Ovary (tissue), 9 donors: ENCODE data around the gene SLC5A6. TPM values are rescaled to one million over a fixed set of nuclear protein-coding genes. Genes with fewer than 3 reads are reported as not detected.

Source experiments
- DNase-seq, 5 donors: peaks; one replicate each; pipeline ENCODE4 v3.0.0-alpha.2; 2019 to 2020
- H3K27ac ChIP-seq, 2 donors: fragments of 200-600 bp; one replicate each; pipeline versions ENCODE4 v1.5.1 to v1.8.0; 2019 to 2022
- H3K27me3 ChIP-seq: fragments of 200-600 bp; one replicate; pipeline ENCODE4 v1.8.0; 2022
- H3K36me3 ChIP-seq: fragments of 200-600 bp; sonication (generic); one replicate; pipeline ENCODE4 v1.5.1; 2019
- H3K4me1 ChIP-seq: one replicate; pipeline ENCODE4 v1.8.1; 2013; ENCODE audit warnings: mild to moderate bottlenecking, moderate library complexity; ENCODE audit not compliant: insufficient read depth
- H3K4me3 ChIP-seq: fragments of 200-600 bp; sonication (generic); one replicate; pipeline ENCODE4 v1.5.1; 2017
- H3K9me3 ChIP-seq, 2 donors: fragments of 200-600 bp in 1 of 2; sonication (generic) in 1 of 2; one replicate each; pipeline versions ENCODE4 v1.5.1 to v1.8.1; 2013 to 2019; ENCODE audit warnings: mild to moderate bottlenecking in 1 of 2, moderate library complexity in 1 of 2
- CTCF ChIP-seq, 3 donors: fragments of 450-650 bp in 2 of 3; fragments of 200-600 bp in 1 of 3; IDR thresholded peaks; one replicate each; pipeline versions ENCODE4 v1.5.1 to v1.8.0; 2016 to 2022; ENCODE audit warnings: antibody characterized with exemption in 3 of 3, mild to moderate bottlenecking in 1 of 3
- EP300 ChIP-seq: sonication (generic); formaldehyde crosslinking; IDR thresholded peaks from one replicate; pipeline ENCODE4 v1.6.1; 2017; ENCODE audit warnings: antibody characterized with exemption
- POLR2A ChIP-seq: fragments of 450-650 bp; IDR thresholded peaks from one replicate; pipeline ENCODE4 v1.6.1; 2017; ENCODE audit warnings: antibody characterized with exemption, mild to moderate bottlenecking, moderate library complexity
- whole genome bisulfite sequencing, 3 donors: extraction: QIAGEN DNeasy Blood & Tissue Kit in 1 of 3; methylation state at CpG; one replicate each; pipeline versions ENCODE4 v1.1.5 to v1.1.7; 2013 to 2017; 5-methylcytosine and 5-hydroxymethylcytosine counted together
- intact Hi-C, 4 donors: fragments of 100-400 bp; cut with DNase I; formaldehyde crosslinking; loops; one replicate each; pipeline versions ENCODE4 v1.11.0 to v1.15.1; 2022 to 2023
- polyA plus RNA-seq, 2 donors: library from polyadenylated mRNA; stranded (reverse); fragments of 200-250 nt in 1 of 2; fragments of 350-450 nt in 1 of 2; fragmentation: Illumina TruSeq in 1 of 2; extraction: RNeasy Lipid Tissue Mini Kit (QIAGEN cat#74804) in 1 of 2; gene quantifications; one replicate each; pipeline ENCODE4 v1.2.3, GENCODE V29; 2013 to 2014
- total RNA-seq, 7 donors: library from RNA; depleted of rRNA in 2 of 7; stranded (reverse); fragments of >200 nt in 2 of 7; fragmentation: NEBNext Ultra II Directional in 3 of 7; extraction: Animal tissue kit (Norgen Biotek cat#: 25700) in 3 of 7; gene quantifications; one replicate each; pipeline versions ENCODE4 v1.1.0 to v1.2.4, GENCODE V29; 2016 to 2023
- donor health status: DM: no; HTN: no; CAD: no; lungs with moderate emphysema.
- donor health status: DM: no; HTN: no; CAD: no.
- donor health status: Bipolar disorder and iron deficiency.
- donor health status: DM: yes; HTN: yes; CAD: no.
- donor health status: DM: no; HTN: no; CAD: no.
- donor health status: DM: yes; HTN: yes; CAD: no.

The SLC5A6 gene
- total and polyA plus RNA-seq, 9 donors, result 11.2 to 37.9 (median 19.2) TPM

- WGBS, 3 donors, result 56 to 62% (median 62%) methylated on average over 10 of the region's 10 CpGs
- H3K9me3 ChIP-seq, result no peaks in the 10 kb centered on the region
- TF ChIP-seq POLR2A, result no peak
- TF ChIP-seq CTCF (IDR thresholded peaks at IDR 0.05), result no peak
- TF ChIP-seq EP300, result no peak
- no peak overlapping the region for H3K4me3 ChIP-seq
- H3K27me3 ChIP-seq, result no peaks in the 10 kb centered on the region
- H3K36me3 ChIP-seq, result no peaks in the 10 kb centered on the region
- peaks cover 3% of the 10 kb centered on the region for H3K4me1 ChIP-seq
- no peak for DNase-seq
- no peak overlapping the region for H3K27ac ChIP-seq
- intact Hi-C loops, result no loop called here
Observed at GRCh38 chr2:27245116-27245515, 33.0 kb upstream of the SLC5A6 start.

DNA sequence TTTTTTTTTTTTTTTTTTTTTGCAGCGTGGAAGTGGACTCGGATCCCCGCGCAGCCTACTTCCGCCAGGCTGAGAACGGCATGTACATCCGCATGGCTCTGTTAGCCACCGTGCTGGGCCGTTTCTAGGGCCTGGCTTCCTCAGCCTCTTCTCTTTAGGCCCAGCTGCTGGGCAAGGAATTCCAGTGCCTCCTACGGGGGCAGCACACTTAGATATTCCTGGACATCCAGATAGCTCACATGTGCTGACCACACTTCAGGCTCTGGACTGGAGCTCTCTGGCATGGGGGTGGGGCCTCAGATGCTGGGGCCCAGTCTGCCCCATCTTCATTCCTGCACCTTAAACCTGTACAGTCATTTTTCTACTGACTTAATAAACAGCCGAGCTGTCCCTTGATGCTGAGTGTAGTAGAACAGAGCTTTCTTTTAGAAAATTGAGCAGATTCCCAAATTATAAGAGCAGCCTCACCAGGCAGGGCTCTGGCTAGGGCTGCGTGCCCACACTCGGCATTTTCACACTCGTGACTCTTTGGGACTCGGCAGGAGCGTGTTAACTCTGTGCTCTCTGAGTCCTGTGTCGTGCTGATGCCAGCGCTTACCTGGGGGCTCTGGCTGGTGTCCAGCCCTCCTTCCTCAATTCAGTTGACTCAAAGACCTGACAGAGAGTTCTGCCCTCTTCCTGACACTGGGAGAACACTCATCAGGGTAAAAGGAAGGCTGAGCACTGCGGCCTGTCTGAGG is 31.5 kb upstream of the SLC5A6 start:
- no peak for TF ChIP-seq CTCF (IDR thresholded peaks at IDR 0.05)
- TF ChIP-seq POLR2A, result no peak
- no peak for TF ChIP-seq EP300

DNA sequence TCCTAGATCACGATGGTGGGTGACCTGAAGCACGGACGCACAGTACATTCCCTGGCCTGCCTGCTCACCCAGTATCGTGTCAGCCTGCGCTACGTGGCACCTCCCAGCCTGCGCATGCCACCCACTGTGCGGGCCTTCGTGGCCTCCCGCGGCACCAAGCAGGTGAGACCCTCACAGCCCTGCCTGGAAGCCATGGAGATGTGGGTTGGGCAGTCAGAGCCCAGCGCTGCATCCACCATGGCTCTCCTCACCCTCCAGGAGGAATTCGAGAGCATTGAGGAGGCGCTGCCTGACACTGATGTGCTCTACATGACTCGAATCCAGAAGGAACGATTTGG is 30.5 kb upstream of the SLC5A6 start:
- TF ChIP-seq EP300 (no peak), POLR2A (no peak), CTCF (IDR thresholded peaks at IDR 0.05) (no peak)
- H3K36me3 ChIP-seq, result no peaks in the 10 kb centered on the region
- H3K27ac ChIP-seq, result no peak overlapping the region
- DNase-seq, result no peak
- no peaks in the 10 kb centered on the region for H3K9me3 ChIP-seq
- no peak overlapping the region for H3K4me3 ChIP-seq
- no peaks in the 10 kb centered on the region for H3K27me3 ChIP-seq
- WGBS, 3 donors, result 93 to 94% (median 94%) methylated on average over 16 of the region's 16 CpGs
- intact Hi-C loops, result no loop called here
- no peaks in the 10 kb centered on the region for H3K4me1 ChIP-seq

More for the DNA sequence above, 31.5 kb upstream of the SLC5A6 start:
- Histone ChIP-seq H3K27me3 (no peaks in the 10 kb centered on the region), H3K4me3 (no peak overlapping the region), H3K36me3 (no peaks in the 10 kb centered on the region), H3K9me3 (no peaks in the 10 kb centered on the region), H3K4me1 (no peaks in the 10 kb centered on the region), H3K27ac (no peak overlapping the region)
- 72 to 77% (median 74%) methylated on average over 19 of the region's 19 CpGs for WGBS, 3 donors
- DNase-seq, result no peak
- intact Hi-C loops, result no loop called here

- no peaks in the 10 kb centered on the region for H3K36me3 ChIP-seq
Observed at GRCh38 chr2:27241761-27242613, 29.9 kb upstream of the SLC5A6 start.

More at GRCh38 chr2:27241761-27242613, 29.9 kb upstream of the SLC5A6 start:
- H3K27ac ChIP-seq, result no peak overlapping the region
- no peaks in the 10 kb centered on the region for H3K4me1 ChIP-seq
- H3K27me3 ChIP-seq, result no peaks in the 10 kb centered on the region
- TF ChIP-seq EP300 (no peak), CTCF (IDR thresholded peaks at IDR 0.05) (no peak), POLR2A (no peak)
- no peak overlapping the region for H3K4me3 ChIP-seq
- no peak for DNase-seq
- 80 to 83% (median 81%) methylated on average over 24 of the region's 24 CpGs for WGBS, 3 donors
- intact Hi-C loops, result no loop called here
- H3K9me3 ChIP-seq, result no peaks in the 10 kb centered on the region
